Measurements from ENCODE around the gene CNDP1. TPM values are rescaled to one million over a fixed set of nuclear protein-coding genes. Genes with fewer than 3 reads are reported as not detected.

CNDP1 gene
- total RNA-seq, 1 donor from 2014 or later: 0.40 TPM

GRCh38 chr18:74597034-74597661 is 62.8 kb downstream of the CNDP1 start:
- TF ChIP-seq, protein P1, sequence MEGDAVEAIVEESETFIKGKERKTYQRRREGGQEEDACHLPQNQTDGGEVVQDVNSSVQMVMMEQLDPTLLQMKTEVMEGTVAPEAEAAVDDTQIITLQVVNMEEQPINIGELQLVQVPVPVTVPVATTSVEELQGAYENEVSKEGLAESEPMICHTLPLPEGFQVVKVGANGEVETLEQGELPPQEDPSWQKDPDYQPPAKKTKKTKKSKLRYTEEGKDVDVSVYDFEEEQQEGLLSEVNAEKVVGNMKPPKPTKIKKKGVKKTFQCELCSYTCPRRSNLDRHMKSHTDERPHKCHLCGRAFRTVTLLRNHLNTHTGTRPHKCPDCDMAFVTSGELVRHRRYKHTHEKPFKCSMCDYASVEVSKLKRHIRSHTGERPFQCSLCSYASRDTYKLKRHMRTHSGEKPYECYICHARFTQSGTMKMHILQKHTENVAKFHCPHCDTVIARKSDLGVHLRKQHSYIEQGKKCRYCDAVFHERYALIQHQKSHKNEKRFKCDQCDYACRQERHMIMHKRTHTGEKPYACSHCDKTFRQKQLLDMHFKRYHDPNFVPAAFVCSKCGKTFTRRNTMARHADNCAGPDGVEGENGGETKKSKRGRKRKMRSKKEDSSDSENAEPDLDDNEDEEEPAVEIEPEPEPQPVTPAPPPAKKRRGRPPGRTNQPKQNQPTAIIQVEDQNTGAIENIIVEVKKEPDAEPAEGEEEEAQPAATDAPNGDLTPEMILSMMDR (IDR thresholded peaks at IDR 0.05; ENCODE audit: unreplicated experiment): no peak

DNA sequence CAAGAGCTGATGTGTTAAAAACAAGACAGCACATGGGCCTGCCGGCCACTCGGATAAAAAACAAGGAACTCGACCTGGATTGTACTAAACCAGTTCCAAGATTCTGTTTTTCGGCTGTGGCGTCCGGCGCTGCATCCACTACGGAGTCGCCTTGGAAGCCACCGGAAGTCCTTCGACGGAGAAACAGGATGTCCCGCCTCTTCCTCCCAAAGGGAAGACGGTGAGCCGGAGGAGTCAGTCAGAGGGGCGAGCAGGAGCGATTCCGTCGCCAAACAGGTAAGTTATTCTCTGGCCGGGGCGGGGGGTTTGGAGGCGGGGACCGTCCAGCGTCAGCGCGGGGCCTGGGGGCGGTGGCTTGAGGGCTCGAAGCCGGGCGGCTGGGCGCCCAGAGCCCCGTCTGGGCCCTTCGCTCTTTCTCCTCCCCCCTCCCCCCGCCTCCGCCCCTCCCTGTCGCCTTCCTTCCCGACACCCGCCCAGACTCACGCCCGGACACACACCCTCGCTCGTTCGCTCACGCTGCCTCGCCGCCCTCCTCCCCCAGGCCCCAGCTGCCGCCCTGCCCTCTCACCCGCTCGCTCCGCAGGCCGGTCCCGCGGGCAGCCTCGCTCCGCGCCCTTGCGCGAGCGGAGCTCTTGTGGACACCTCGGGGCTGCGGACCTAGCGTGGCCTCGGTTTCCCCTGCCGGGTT is 63.5 kb downstream of the CNDP1 start, which contains the start of gene ZNF407:
ZNF407 (plus strand) TSS at position 209 of the 688 bp plus-strand sequence. CDS start 33,150 bp downstream, outside the sequence.
- peak within 1 kb of the TSS; percentile 96 for H3K4me3 Mint-ChIP-seq
- H3K4me1 Mint-ChIP-seq: peaks cover 34% of the 10 kb centered on the region

More at GRCh38 chr18:74597034-74597661, 62.8 kb downstream of the CNDP1 start:
- Mint-ChIP-seq H3K4me1 (peaks cover 34% of the 10 kb centered on the region), H3K27ac (peak overlapping the region; percentile 99), H3K36me3 (peaks cover 7% of the 10 kb centered on the region), H3K27me3 (ENCODE audit: low read depth) (no peaks in the 10 kb centered on the region), H3K4me3 (peak overlapping the region; percentile 96), H3K9me3 (no peaks in the 10 kb centered on the region)
- peak; percentile 37 to 73 for DNase-seq (ENCODE audit: low spot score in 2 of 2, unreplicated experiment in 2 of 2)

DNA sequence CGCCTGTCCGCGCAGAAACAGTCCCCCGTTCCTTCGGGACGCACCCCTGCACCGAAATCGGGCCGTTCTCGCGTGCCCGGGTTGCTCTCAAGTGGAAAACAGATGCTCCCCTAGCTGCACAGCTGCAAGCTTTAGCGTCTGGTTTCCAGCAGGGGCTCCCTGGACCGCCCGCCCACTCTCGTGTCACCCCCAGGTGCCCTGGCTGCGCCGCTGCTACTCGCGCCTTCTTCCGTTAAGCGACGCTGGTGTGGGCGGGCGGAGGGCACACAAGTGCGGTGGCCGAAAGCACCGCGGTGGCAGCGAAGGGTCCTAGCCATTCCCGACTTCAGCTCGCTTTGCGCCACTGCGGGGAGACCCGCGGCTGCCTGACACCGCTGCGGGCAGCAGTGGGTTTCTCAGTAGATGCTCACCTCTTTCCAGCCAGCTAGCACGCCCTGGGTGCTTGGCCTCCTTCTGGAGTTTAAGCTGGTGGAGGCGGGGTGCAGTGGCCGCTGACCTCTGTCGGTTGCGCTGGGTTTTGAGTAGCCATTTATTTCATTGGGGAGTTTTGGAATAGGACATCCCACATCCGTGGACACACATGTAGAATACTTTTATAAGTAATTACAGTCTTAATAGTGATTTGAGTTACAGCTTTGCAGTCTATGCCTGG is 64.2 kb downstream of the CNDP1 start:
- H3K36me3 Mint-ChIP-seq: peaks cover 4% of the 10 kb centered on the region
- H3K27me3 Mint-ChIP-seq (ENCODE audit: low read depth): no peaks in the 10 kb centered on the region
- no peaks in the 10 kb centered on the region for H3K9me3 Mint-ChIP-seq
- peak; percentile 42 to 71 for DNase-seq (ENCODE audit: low spot score in 2 of 2, unreplicated experiment in 2 of 2)
- H3K4me1 Mint-ChIP-seq: peaks cover 34% of the 10 kb centered on the region
- H3K27ac Mint-ChIP-seq: peak overlapping the region; percentile 97
- peak overlapping the region; percentile 96 for H3K4me3 Mint-ChIP-seq
- TF ChIP-seq, protein P1 (IDR thresholded peaks at IDR 0.05; ENCODE audit: unreplicated experiment): no peak

More for the DNA sequence above, 63.5 kb downstream of the CNDP1 start, which contains the start of gene ZNF407:
- H3K27ac Mint-ChIP-seq: peak within 1 kb of the TSS; percentile 99
- peaks cover 7% of the 10 kb centered on the region for H3K36me3 Mint-ChIP-seq
- TF ChIP-seq, protein P1 (IDR thresholded peaks at IDR 0.05; ENCODE audit: unreplicated experiment): no peak
- DNase-seq (ENCODE audit: low spot score in 2 of 2, unreplicated experiment in 2 of 2): peak; percentile 68 to 83
- H3K9me3 Mint-ChIP-seq: no peaks in the 10 kb centered on the region
- no peaks in the 10 kb centered on the region for H3K27me3 Mint-ChIP-seq (ENCODE audit: low read depth)

DNA sequence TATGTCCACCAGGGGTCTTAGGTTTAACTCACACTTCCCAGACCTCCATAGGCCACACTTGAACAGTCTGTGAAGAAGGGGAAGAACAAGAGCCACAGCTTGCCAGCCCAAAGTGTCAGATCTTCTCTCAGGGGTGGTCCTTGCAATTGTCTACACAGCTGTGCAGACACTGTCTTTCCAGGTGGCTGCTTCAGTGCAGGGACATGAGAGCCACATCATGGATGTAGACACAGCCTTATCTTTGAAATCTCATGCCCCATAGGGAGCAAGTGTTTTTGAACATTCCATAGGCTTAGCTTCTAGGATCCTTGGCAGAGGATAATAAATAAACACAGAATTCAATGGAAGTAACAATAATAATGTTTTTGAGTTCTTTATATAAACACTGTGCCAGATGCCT is 70.1 kb downstream of the CNDP1 start:
- no peak for DNase-seq (ENCODE audit: low spot score in 2 of 2, unreplicated experiment in 2 of 2)
- no peaks in the 10 kb centered on the region for H3K27me3 Mint-ChIP-seq (ENCODE audit: low read depth)
- H3K27ac Mint-ChIP-seq: peak overlapping the region; percentile 82
- no peak overlapping the region for H3K4me3 Mint-ChIP-seq
- no peaks in the 10 kb centered on the region for H3K9me3 Mint-ChIP-seq
- no peaks in the 10 kb centered on the region for H3K36me3 Mint-ChIP-seq
- TF ChIP-seq, protein P1 (IDR thresholded peaks at IDR 0.05; ENCODE audit: unreplicated experiment): no peak
- H3K4me1 Mint-ChIP-seq: peaks cover 16% of the 10 kb centered on the region

GRCh38 chr18:74604774-74605173 is 70.5 kb downstream of the CNDP1 start:
- Mint-ChIP-seq H3K4me3 (no peak overlapping the region), H3K27me3 (ENCODE audit: low read depth) (no peaks in the 10 kb centered on the region), H3K27ac (peak overlapping the region; percentile 82), H3K4me1 (peaks cover 16% of the 10 kb centered on the region), H3K9me3 (no peaks in the 10 kb centered on the region), H3K36me3 (no peaks in the 10 kb centered on the region)
- DNase-seq (ENCODE audit: low spot score in 2 of 2, unreplicated experiment in 2 of 2): no peak
- TF ChIP-seq, protein P1 (IDR thresholded peaks at IDR 0.05; ENCODE audit: unreplicated experiment): no peak
